Activated naive CD4-positive, alpha-beta T cell treated with anti-CD3 and anti-CD28 coated beads, Interleukin-2, amount 50 U/mL, for 24 hours (primary cell): ENCODE measurements around the gene ARSG.
A peak's percentile ranks its signal among the peaks of the same experiment; 100 is the strongest.
"Not testable (repeated sequence)": the region's sequence is repeated elsewhere in the genome, so short reads cannot be mapped to it uniquely, and the experiment has no call there.

Source experiments
- H3K27ac Mint-ChIP-seq: one replicate; pipeline ENCODE4 v1.8.0; 2021; ENCODE audit warnings: mild to moderate bottlenecking, mixed read lengths
- H3K27me3 Mint-ChIP-seq: one replicate; pipeline ENCODE4 v1.8.0; 2021; ENCODE audit warnings: mixed read lengths
- H3K36me3 Mint-ChIP-seq: one replicate; pipeline ENCODE4 v1.8.0; 2021; ENCODE audit warnings: mixed read lengths
- H3K4me1 Mint-ChIP-seq: one replicate; pipeline ENCODE4 v1.8.0; 2021; ENCODE audit warnings: mixed read lengths
- H3K4me3 Mint-ChIP-seq: one replicate; pipeline ENCODE4 v1.8.0; 2021; ENCODE audit warnings: mild to moderate bottlenecking, mixed read lengths
- H3K9me3 Mint-ChIP-seq: one replicate; pipeline ENCODE4 v1.8.0; 2021; ENCODE audit warnings: mixed read lengths

Gene ARSG

GRCh38 chr17:68290955-68291835 is at the start of gene ARSG, which contains the start of gene SLC16A6:
TSS of gene ARSG (plus strand) at chr17:68291495. CDS start at chr17:68307494, 15,999 bp downstream.
TSS of gene SLC16A6 (minus strand) at chr17:68291127. CDS start at chr17:68278320, 12,807 bp downstream.
- Mint-ChIP-seq H3K4me1 (peaks cover 63% of the 10 kb centered on the region), H3K27me3 (no peaks in the 10 kb centered on the region), H3K36me3 (peaks cover 2% of the 10 kb centered on the region), H3K9me3 (no peaks in the 10 kb centered on the region), H3K4me3 (peak within 1 kb of the TSS; percentile 99), H3K27ac (peak within 1 kb of the TSS; percentile 99)

- Mint-ChIP-seq H3K36me3 (peaks cover 2% of the 10 kb centered on the region), H3K27ac (peak overlapping the region; percentile 90), H3K4me1 (peaks cover 45% of the 10 kb centered on the region), H3K27me3 (no peaks in the 10 kb centered on the region), H3K9me3 (no peaks in the 10 kb centered on the region), H3K4me3 (peak overlapping the region; percentile 94)
Measured at GRCh38 chr17:68246271-68247028, 44.8 kb upstream of the ARSG start.

- H3K27me3 Mint-ChIP-seq = no peaks in the 10 kb centered on the region
- peaks cover 46% of the 10 kb centered on the region for H3K4me1 Mint-ChIP-seq
- H3K4me3 Mint-ChIP-seq = peak within 1 kb of the TSS; percentile 94
- peaks cover 4% of the 10 kb centered on the region for H3K36me3 Mint-ChIP-seq
- no peaks in the 10 kb centered on the region for H3K9me3 Mint-ChIP-seq
- H3K27ac Mint-ChIP-seq = peak within 1 kb of the TSS; percentile 94
Measured at GRCh38 chr17:68247445-68248198, 43.7 kb upstream of the ARSG start, which contains the start of gene AMZ2. TSS of gene AMZ2 (plus strand) at chr17:68248043. CDS start at chr17:68250188, 2,145 bp downstream.

GRCh38 chr17:68248199-68248825 is 43.0 kb upstream of the ARSG start:
- no peaks in the 10 kb centered on the region for H3K9me3 Mint-ChIP-seq
- peaks cover 9% of the 10 kb centered on the region for H3K36me3 Mint-ChIP-seq
- H3K4me1 Mint-ChIP-seq = peaks cover 53% of the 10 kb centered on the region
- H3K4me3 Mint-ChIP-seq = peak overlapping the region; percentile 94
- H3K27ac Mint-ChIP-seq = peak overlapping the region; percentile 94
- H3K27me3 Mint-ChIP-seq = no peaks in the 10 kb centered on the region

- Mint-ChIP-seq H3K4me3 (peak overlapping the region; percentile 94), H3K36me3 (peaks cover 9% of the 10 kb centered on the region), H3K9me3 (no peaks in the 10 kb centered on the region), H3K4me1 (peaks cover 59% of the 10 kb centered on the region), H3K27ac (peak overlapping the region; percentile 94), H3K27me3 (no peaks in the 10 kb centered on the region)
Measured at GRCh38 chr17:68248891-68249290, 42.4 kb upstream of the ARSG start.

- H3K9me3 Mint-ChIP-seq = no peaks in the 10 kb centered on the region
- H3K4me1 Mint-ChIP-seq = peaks cover 63% of the 10 kb centered on the region
- H3K27ac Mint-ChIP-seq = peak overlapping the region; percentile 94
- peaks cover 11% of the 10 kb centered on the region for H3K36me3 Mint-ChIP-seq
- H3K4me3 Mint-ChIP-seq = peak overlapping the region; percentile 94
- no peaks in the 10 kb centered on the region for H3K27me3 Mint-ChIP-seq
Measured at GRCh38 chr17:68249354-68249765, 41.9 kb upstream of the ARSG start.

- H3K4me3 Mint-ChIP-seq = peak overlapping the region; percentile 44
- peaks cover 86% of the 10 kb centered on the region for H3K4me1 Mint-ChIP-seq
- H3K27me3 Mint-ChIP-seq, H3K9me3 Mint-ChIP-seq: not testable (repeated sequence)
- peak overlapping the region; percentile 94 for H3K27ac Mint-ChIP-seq
- H3K36me3 Mint-ChIP-seq = peaks cover 21% of the 10 kb centered on the region
Measured at GRCh38 chr17:68253426-68253825, 37.9 kb upstream of the ARSG start.

GRCh38 chr17:68255151-68255550 is 36.1 kb upstream of the ARSG start:
- Mint-ChIP-seq H3K4me3 (peak overlapping the region; percentile 20), H3K9me3 (no peaks in the 10 kb centered on the region), H3K36me3 (peaks cover 21% of the 10 kb centered on the region), H3K27ac (peak overlapping the region; percentile 13), H3K27me3 (no peaks in the 10 kb centered on the region), H3K4me1 (peaks cover 83% of the 10 kb centered on the region)

- H3K4me1 Mint-ChIP-seq = peaks cover 84% of the 10 kb centered on the region
- H3K27ac Mint-ChIP-seq = peak overlapping the region; percentile 13
- peak overlapping the region; percentile 63 for H3K4me3 Mint-ChIP-seq
- H3K9me3 Mint-ChIP-seq = no peaks in the 10 kb centered on the region
- H3K27me3 Mint-ChIP-seq = no peaks in the 10 kb centered on the region
- H3K36me3 Mint-ChIP-seq = peaks cover 21% of the 10 kb centered on the region
Measured at GRCh38 chr17:68255731-68256538, 35.4 kb upstream of the ARSG start.

- peaks cover 86% of the 10 kb centered on the region for H3K4me1 Mint-ChIP-seq
- peaks cover 21% of the 10 kb centered on the region for H3K36me3 Mint-ChIP-seq
- not testable (repeated sequence) for H3K9me3 Mint-ChIP-seq, H3K4me3 Mint-ChIP-seq, H3K27me3 Mint-ChIP-seq
- H3K27ac Mint-ChIP-seq = peak overlapping the region; percentile 13
Measured at GRCh38 chr17:68256701-68257100, 34.6 kb upstream of the ARSG start.

- Mint-ChIP-seq H3K27me3 (no peaks in the 10 kb centered on the region), H3K4me1 (peaks cover 84% of the 10 kb centered on the region), H3K4me3 (peak overlapping the region; percentile 62), H3K27ac (peak overlapping the region; percentile 95), H3K9me3 (no peaks in the 10 kb centered on the region), H3K36me3 (peaks cover 18% of the 10 kb centered on the region)
Measured at GRCh38 chr17:68257934-68258333, 33.4 kb upstream of the ARSG start.

- peaks cover 15% of the 10 kb centered on the region for H3K36me3 Mint-ChIP-seq
- not testable (repeated sequence) for H3K9me3 Mint-ChIP-seq, H3K27me3 Mint-ChIP-seq
- peak overlapping the region; percentile 77 for H3K4me3 Mint-ChIP-seq
- peaks cover 78% of the 10 kb centered on the region for H3K4me1 Mint-ChIP-seq
- H3K27ac Mint-ChIP-seq = peak overlapping the region; percentile 94
Measured at GRCh38 chr17:68258890-68259647, 32.2 kb upstream of the ARSG start.

- H3K36me3 Mint-ChIP-seq = peaks cover 13% of the 10 kb centered on the region
Measured at GRCh38 chr17:68259648-68259951, 31.7 kb upstream of the ARSG start.

More at GRCh38 chr17:68259648-68259951, 31.7 kb upstream of the ARSG start:
- H3K9me3 Mint-ChIP-seq, H3K27me3 Mint-ChIP-seq: not testable (repeated sequence)
- Mint-ChIP-seq H3K27ac (peak overlapping the region; percentile 89), H3K4me1 (peaks cover 72% of the 10 kb centered on the region), H3K4me3 (peak overlapping the region; percentile 77)
